Measurements from ENCODE around the gene ATP11B. TPM values are rescaled to one million over a fixed set of nuclear protein-coding genes. Genes with fewer than 3 reads are reported as not detected.

Gene ATP11B
- total RNA-seq, 6 donors from 2014 or later = 56.4 to 102 (median 83.2) TPM

GRCh38 chr3:182769673-182770072 lies 23.6 kb upstream of the ATP11B start:
- no peak for ATAC-seq (ENCODE audit: low FRiP score in 2 of 2)
- Histone ChIP-seq H3K4me1 (no peaks in the 10 kb centered on the region), H3K27me3 (no peaks in the 10 kb centered on the region), H3K9me3 (no peaks in the 10 kb centered on the region), H3K36me3 (no peaks in the 10 kb centered on the region), H3K27ac (no peak overlapping the region), H3K4me3 (no peak overlapping the region)
- WGBS, 2 donors = 60 to 69% methylated on average over 2 of the region's 2 CpGs
- DNase-seq = no peak
- TF ChIP-seq, protein P1, sequence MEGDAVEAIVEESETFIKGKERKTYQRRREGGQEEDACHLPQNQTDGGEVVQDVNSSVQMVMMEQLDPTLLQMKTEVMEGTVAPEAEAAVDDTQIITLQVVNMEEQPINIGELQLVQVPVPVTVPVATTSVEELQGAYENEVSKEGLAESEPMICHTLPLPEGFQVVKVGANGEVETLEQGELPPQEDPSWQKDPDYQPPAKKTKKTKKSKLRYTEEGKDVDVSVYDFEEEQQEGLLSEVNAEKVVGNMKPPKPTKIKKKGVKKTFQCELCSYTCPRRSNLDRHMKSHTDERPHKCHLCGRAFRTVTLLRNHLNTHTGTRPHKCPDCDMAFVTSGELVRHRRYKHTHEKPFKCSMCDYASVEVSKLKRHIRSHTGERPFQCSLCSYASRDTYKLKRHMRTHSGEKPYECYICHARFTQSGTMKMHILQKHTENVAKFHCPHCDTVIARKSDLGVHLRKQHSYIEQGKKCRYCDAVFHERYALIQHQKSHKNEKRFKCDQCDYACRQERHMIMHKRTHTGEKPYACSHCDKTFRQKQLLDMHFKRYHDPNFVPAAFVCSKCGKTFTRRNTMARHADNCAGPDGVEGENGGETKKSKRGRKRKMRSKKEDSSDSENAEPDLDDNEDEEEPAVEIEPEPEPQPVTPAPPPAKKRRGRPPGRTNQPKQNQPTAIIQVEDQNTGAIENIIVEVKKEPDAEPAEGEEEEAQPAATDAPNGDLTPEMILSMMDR (IDR thresholded peaks at IDR 0.05) = no peak
- TF ChIP-seq POLR2A (IDR thresholded peaks at IDR 0.05) = no peak
- TF ChIP-seq POLR2AphosphoS5 (IDR thresholded peaks at IDR 0.05) = no peak
- no peak for TF ChIP-seq EP300 (IDR thresholded peaks at IDR 0.05)

GRCh38 chr3:182782149-182782548 lies 11.2 kb upstream of the ATP11B start:
- Histone ChIP-seq H3K27ac (no peak overlapping the region), H3K4me1 (no peaks in the 10 kb centered on the region), H3K9me3 (no peaks in the 10 kb centered on the region), H3K4me3 (no peak overlapping the region), H3K36me3 (no peaks in the 10 kb centered on the region), H3K27me3 (no peaks in the 10 kb centered on the region)
- ATAC-seq (ENCODE audit: low FRiP score in 2 of 2) = no peak
- TF ChIP-seq POLR2AphosphoS5 (IDR thresholded peaks at IDR 0.05) (no peak), EP300 (IDR thresholded peaks at IDR 0.05) (no peak), POLR2A (IDR thresholded peaks at IDR 0.05) (no peak)
- TF ChIP-seq, protein P1 (IDR thresholded peaks at IDR 0.05) = no peak
- no peak for DNase-seq
- 82 to 85% methylated on average over 1 of the region's 1 CpG for WGBS, 2 donors

GRCh38 chr3:182783106-182783505 lies 10.2 kb upstream of the ATP11B start:
- 94 to 95% methylated on average over 1 of the region's 1 CpG for WGBS, 2 donors
- DNase-seq (no peak), ATAC-seq (ENCODE audit: low FRiP score in 2 of 2) (no peak)
- Histone ChIP-seq H3K4me1 (no peaks in the 10 kb centered on the region), H3K9me3 (no peaks in the 10 kb centered on the region), H3K27me3 (no peaks in the 10 kb centered on the region), H3K36me3 (no peaks in the 10 kb centered on the region), H3K27ac (no peak overlapping the region), H3K4me3 (no peak overlapping the region)
- TF ChIP-seq POLR2AphosphoS5 (IDR thresholded peaks at IDR 0.05) (no peak), EP300 (IDR thresholded peaks at IDR 0.05) (no peak), POLR2A (IDR thresholded peaks at IDR 0.05) (no peak)
- TF ChIP-seq, protein P1 (IDR thresholded peaks at IDR 0.05) = no peak

- H3K4me1 ChIP-seq = peaks cover 0 to 1% (median 0%) of the 10 kb centered on the region in 4 donors
- H3K4me3 ChIP-seq = no peak overlapping the region
- WGBS, 2 donors = 30 to 44% methylated on average over 1 of the region's 1 CpG
- no peaks in the 10 kb centered on the region for H3K27me3 ChIP-seq
- DNase-seq (no peak), ATAC-seq (ENCODE audit: low FRiP score in 2 of 2) (no peak)
- H3K27ac ChIP-seq = no peak overlapping the region
- no peaks in the 10 kb centered on the region for H3K36me3 ChIP-seq
- H3K9me3 ChIP-seq = no peaks in the 10 kb centered on the region
- TF ChIP-seq POLR2AphosphoS5 (IDR thresholded peaks at IDR 0.05) (no peak), POLR2A (IDR thresholded peaks at IDR 0.05) (no peak), EP300 (IDR thresholded peaks at IDR 0.05) (no peak)
- TF ChIP-seq, protein P1 (IDR thresholded peaks at IDR 0.05) = no peak
Measured at GRCh38 chr3:182784542-182784941, 8.8 kb upstream of the ATP11B start.

DNA sequence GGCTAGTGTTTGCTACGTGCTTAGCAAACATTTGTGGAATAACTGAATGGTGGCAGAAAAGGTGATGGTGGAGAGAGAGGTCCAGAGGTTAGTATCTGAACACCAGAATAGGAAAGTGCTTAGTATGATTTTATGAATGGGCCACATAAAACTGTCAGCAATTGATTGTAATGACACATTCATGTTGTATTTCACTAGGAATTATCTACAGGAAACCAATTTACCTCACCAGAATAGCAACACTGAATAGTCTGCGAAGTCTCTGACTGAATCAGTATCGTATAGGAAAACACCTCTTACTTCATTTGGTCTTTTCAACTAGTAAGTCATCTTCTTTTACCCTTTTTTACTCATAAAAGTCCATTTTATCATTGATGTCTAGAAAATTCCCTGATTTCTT lies 8.2 kb upstream of the ATP11B start:
- Histone ChIP-seq H3K27ac (no peak overlapping the region), H3K27me3 (no peaks in the 10 kb centered on the region), H3K4me1 (peaks cover 0 to 3% (median 0%) of the 10 kb centered on the region in 4 donors), H3K4me3 (no peak overlapping the region), H3K9me3 (no peaks in the 10 kb centered on the region), H3K36me3 (no peaks in the 10 kb centered on the region)
- TF ChIP-seq POLR2AphosphoS5 (IDR thresholded peaks at IDR 0.05) = no peak
- DNase-seq (no peak), ATAC-seq (ENCODE audit: low FRiP score in 2 of 2) (no peak)
- 85 to 88% methylated on average over 3 of the region's 3 CpGs for WGBS, 2 donors
